HL-60 (cell line): Measurements from ENCODE around the gene RFLNA.

Source experiments
- DNase-seq, 2 experiments: peaks; one replicate each; pipeline ENCODE4 v3.0.0-alpha.2; 2010 to 2020; ENCODE audit warnings: low read depth in 1 of 2, low spot score in 1 of 2
- H3K27ac ChIP-seq: fragments of 250-450 bp; sonication (Bioruptor Pico); replicated peaks from 2 replicates; pipeline ENCODE4 v1.5.1; 2020; ENCODE audit warnings: mild to moderate bottlenecking, moderate library complexity
- H3K27me3 ChIP-seq: fragments of 250-450 bp; sonication (Bioruptor Pico); 2 replicates; pipeline ENCODE4 v1.5.1; 2021; ENCODE audit warnings: mild to moderate bottlenecking, moderate library complexity; ENCODE audit not compliant: insufficient read depth, poor library complexity, severe bottlenecking
- H3K4me3 ChIP-seq: replicated peaks from 2 replicates; pipeline ENCODE4 v1.5.1; 2011; ENCODE audit warnings: mild to moderate bottlenecking, control low read depth, low read length; ENCODE audit not compliant: insufficient read depth
- GABPA ChIP-seq: IDR thresholded peaks from 2 replicates; pipeline ENCODE4 v1.6.1; 2012; ENCODE audit warnings: low read depth
- POLR2AphosphoS5 ChIP-seq: IDR thresholded peaks from 2 replicates; pipeline ENCODE4 v1.6.1; 2012; ENCODE audit warnings: low read depth
- SPI1 ChIP-seq: IDR thresholded peaks from 2 replicates; pipeline ENCODE4 v1.6.1; 2012; ENCODE audit warnings: low read depth, mild to moderate bottlenecking, borderline replicate concordance
- TF ChIP-seq, protein P1 (sequence below): IDR thresholded peaks from one replicate; pipeline ENCODE4 v1.5.1; 2011; ENCODE audit warnings: low read length, control low read depth, inconsistent platforms; ENCODE audit not compliant: insufficient read depth
- TF ChIP-seq, protein P2 (sequence below): IDR thresholded peaks from 2 replicates; pipeline ENCODE4 v1.6.1; 2012; ENCODE audit warnings: low read depth; ENCODE audit not compliant: insufficient replicate concordance

Gene RFLNA

DNA sequence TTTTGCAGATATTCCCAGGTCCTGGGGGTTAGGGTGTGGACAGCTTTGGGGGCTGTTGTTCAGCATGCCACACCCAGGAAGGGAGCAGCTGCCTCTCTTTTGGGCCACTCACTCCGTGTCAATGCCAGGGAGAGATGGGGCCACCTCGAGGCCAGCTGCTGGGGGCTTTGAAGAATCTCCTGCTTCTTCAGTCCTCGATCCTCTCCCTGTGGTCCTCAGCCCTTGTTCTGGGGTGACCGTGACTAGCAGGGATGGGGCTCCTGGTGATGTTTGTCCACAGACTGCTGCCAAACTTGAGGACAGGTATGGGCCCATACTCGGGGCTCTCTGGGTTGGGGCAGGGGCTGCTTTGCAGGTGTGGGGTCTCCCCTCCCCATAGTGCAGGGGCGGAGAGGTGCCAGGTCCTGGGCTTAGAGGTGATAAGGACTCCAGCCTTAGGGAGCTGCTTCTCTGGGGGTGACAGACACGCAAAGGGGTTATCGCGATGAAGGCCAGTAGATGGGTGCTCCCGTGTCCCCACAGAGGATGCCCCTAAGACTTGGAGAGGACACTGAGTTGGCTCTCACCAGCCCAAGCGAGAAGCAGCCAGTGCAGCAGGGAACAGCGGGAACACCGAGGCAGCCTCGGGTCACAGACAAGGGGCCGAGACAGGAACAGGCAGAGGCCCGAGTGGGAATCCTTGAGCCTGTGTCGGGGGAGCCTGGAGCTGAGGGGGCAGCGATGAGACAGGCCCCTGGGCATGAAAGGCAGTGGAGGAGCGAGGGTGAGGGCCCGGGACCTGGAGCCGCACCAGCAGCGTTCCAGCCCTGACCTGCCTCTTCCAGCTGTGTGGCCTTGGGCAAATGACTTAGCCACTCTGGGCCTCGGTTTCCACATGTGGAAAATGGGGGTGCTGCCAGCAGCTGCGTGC is 11.1 kb downstream of the RFLNA start:
- TF ChIP-seq, protein P1, sequence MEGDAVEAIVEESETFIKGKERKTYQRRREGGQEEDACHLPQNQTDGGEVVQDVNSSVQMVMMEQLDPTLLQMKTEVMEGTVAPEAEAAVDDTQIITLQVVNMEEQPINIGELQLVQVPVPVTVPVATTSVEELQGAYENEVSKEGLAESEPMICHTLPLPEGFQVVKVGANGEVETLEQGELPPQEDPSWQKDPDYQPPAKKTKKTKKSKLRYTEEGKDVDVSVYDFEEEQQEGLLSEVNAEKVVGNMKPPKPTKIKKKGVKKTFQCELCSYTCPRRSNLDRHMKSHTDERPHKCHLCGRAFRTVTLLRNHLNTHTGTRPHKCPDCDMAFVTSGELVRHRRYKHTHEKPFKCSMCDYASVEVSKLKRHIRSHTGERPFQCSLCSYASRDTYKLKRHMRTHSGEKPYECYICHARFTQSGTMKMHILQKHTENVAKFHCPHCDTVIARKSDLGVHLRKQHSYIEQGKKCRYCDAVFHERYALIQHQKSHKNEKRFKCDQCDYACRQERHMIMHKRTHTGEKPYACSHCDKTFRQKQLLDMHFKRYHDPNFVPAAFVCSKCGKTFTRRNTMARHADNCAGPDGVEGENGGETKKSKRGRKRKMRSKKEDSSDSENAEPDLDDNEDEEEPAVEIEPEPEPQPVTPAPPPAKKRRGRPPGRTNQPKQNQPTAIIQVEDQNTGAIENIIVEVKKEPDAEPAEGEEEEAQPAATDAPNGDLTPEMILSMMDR: no peak
- TF ChIP-seq GABPA: no peak
- TF ChIP-seq, protein P2, sequence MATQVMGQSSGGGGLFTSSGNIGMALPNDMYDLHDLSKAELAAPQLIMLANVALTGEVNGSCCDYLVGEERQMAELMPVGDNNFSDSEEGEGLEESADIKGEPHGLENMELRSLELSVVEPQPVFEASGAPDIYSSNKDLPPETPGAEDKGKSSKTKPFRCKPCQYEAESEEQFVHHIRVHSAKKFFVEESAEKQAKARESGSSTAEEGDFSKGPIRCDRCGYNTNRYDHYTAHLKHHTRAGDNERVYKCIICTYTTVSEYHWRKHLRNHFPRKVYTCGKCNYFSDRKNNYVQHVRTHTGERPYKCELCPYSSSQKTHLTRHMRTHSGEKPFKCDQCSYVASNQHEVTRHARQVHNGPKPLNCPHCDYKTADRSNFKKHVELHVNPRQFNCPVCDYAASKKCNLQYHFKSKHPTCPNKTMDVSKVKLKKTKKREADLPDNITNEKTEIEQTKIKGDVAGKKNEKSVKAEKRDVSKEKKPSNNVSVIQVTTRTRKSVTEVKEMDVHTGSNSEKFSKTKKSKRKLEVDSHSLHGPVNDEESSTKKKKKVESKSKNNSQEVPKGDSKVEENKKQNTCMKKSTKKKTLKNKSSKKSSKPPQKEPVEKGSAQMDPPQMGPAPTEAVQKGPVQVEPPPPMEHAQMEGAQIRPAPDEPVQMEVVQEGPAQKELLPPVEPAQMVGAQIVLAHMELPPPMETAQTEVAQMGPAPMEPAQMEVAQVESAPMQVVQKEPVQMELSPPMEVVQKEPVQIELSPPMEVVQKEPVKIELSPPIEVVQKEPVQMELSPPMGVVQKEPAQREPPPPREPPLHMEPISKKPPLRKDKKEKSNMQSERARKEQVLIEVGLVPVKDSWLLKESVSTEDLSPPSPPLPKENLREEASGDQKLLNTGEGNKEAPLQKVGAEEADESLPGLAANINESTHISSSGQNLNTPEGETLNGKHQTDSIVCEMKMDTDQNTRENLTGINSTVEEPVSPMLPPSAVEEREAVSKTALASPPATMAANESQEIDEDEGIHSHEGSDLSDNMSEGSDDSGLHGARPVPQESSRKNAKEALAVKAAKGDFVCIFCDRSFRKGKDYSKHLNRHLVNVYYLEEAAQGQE: no peak
- DNase-seq: no peak
- H3K27me3 ChIP-seq: no peaks in the 10 kb centered on the region
- no peak overlapping the region for H3K4me3 ChIP-seq
- no peak overlapping the region for H3K27ac ChIP-seq

DNA sequence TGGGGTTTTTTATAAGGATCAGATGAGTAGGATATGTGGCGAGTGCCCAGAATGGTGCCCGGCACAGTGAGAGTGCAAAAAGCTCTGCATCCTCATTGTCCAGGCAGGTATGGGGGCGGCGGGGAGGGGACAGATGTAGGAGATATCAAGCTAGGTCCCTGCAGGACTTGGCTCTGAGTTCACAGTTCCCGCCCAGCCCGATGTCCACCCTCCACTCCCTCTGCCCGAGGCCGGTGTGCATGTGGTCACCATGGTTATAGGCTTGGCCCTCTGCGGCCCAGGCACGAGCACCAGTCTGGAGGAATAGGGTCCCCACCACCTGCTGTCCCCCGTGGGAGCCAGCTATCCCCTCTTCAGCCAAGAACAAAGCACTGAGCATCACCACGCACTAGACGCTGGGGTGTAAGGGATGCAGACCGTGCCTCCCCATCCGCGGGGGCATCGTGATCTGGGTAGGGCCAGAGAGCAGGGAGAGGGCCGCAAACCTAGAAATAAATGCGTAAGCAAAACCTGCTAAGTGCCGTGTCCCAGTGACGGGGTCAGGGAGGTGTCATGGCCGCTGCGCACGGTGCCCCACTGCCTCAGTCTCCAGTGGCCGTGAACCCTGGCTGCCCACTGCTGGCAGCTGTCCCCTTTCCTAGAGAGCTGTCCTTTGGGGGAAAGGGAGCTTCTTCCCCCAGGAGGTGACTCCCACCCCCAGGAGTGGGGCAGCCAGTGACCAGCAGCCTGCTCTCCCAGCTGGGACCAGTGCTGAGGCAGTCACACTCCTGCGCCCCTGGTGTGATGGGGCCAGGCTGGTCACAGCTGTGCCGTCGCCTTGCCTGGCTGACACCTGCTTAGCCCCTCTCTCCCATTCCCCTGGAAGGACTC is 12.0 kb downstream of the RFLNA start:
- TF ChIP-seq SPI1 (no peak), GABPA (no peak), POLR2AphosphoS5 (no peak)
- TF ChIP-seq, protein P1: no peak
- TF ChIP-seq, protein P2: no peak
- DNase-seq: no peak
- H3K27ac ChIP-seq: no peak overlapping the region

DNA sequence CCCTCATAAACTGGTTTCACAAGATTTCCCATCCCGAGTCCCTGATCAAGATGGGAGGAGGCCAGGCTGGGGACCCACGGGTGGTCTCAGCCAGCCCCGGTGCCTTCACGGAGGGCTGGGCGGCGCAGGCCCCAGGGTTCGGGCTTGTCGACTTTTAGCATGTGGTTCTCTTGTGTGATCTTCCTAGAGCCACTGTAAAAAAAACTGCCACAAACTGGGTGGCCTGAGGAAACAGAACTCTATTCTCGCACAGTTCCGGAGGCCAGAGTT is 12.6 kb downstream of the RFLNA start:
- DNase-seq: no peak
- TF ChIP-seq, protein P1: no peak
- TF ChIP-seq GABPA (no peak), SPI1 (no peak), POLR2AphosphoS5 (no peak)
- TF ChIP-seq, protein P2: no peak
- no peak overlapping the region for H3K27ac ChIP-seq
- no peak overlapping the region for H3K4me3 ChIP-seq
- H3K27me3 ChIP-seq: no peaks in the 10 kb centered on the region

More for the DNA sequence above, 12.0 kb downstream of the RFLNA start:
- H3K4me3 ChIP-seq: no peak overlapping the region
- no peaks in the 10 kb centered on the region for H3K27me3 ChIP-seq
